Measurements from ENCODE around the gene ZBTB17. TPM values are rescaled to one million over a fixed set of nuclear protein-coding genes. Genes with fewer than 3 reads are reported as not detected.
A peak's percentile ranks its signal among the peaks of the same experiment; 100 is the strongest.

The ZBTB17 gene
- total RNA-seq, 1 donor from 2014 or later: 155 TPM

- Histone ChIP-seq H3K27me3 (no peaks in the 10 kb centered on the region), H3K36me3 (peaks cover 61 to 73% of the 10 kb centered on the region in 2 donors), H3K27ac (peak overlapping the region in 1 of 2 donors; percentile 96), H3K4me3 (no peak overlapping the region), H3K9me3 (no peaks in the 10 kb centered on the region), H3K4me1 (peaks cover 26 to 36% of the 10 kb centered on the region in 2 donors)
- intact Hi-C loops (cut with DNase I): loop anchor here (5.0 kb wide), 1 partner anchor 159 kb away; no protein-coding TSS in a partner anchor
- TF ChIP-seq CTCF (IDR thresholded peaks at IDR 0.05): no peak
- peak in 1 of 2 donors; percentile 58 for DNase-seq (ENCODE audit: low spot score in 2 of 2)
These were observed 30.0 kb downstream of the ZBTB17 start for GRCh38 chr1:15945832-15946448.

- no peak overlapping the region for H3K4me3 ChIP-seq
- no peaks in the 10 kb centered on the region for H3K9me3 ChIP-seq
- no peak overlapping the region for H3K27ac ChIP-seq
- no peaks in the 10 kb centered on the region for H3K27me3 ChIP-seq
- TF ChIP-seq CTCF (IDR thresholded peaks at IDR 0.05): no peak
- peak in 1 of 2 donors; percentile 61 for DNase-seq (ENCODE audit: low spot score in 2 of 2)
- H3K36me3 ChIP-seq: peaks cover 65 to 80% of the 10 kb centered on the region in 2 donors
- intact Hi-C loops (cut with DNase I): loop anchor here (5.0 kb wide), 1 partner anchor 158 kb away; no protein-coding TSS in a partner anchor
- H3K4me1 ChIP-seq: peaks cover 18 to 29% of the 10 kb centered on the region in 2 donors
These were observed 30.7 kb downstream of the ZBTB17 start for GRCh38 chr1:15945011-15945831.

- H3K4me3 ChIP-seq: no peak overlapping the region
- intact Hi-C loops (cut with DNase I): loop anchor here (5.0 kb wide), 1 partner anchor 157 kb away; no protein-coding TSS in a partner anchor
These were observed 31.4 kb downstream of the ZBTB17 start for GRCh38 chr1:15944308-15945010.

GRCh38 chr1:15943992-15944307 is 32.0 kb downstream of the ZBTB17 start:
- H3K36me3 ChIP-seq: peaks cover 67 to 93% of the 10 kb centered on the region in 2 donors

More at GRCh38 chr1:15944308-15945010, 31.4 kb downstream of the ZBTB17 start:
- H3K27me3 ChIP-seq: no peaks in the 10 kb centered on the region
- no peaks in the 10 kb centered on the region for H3K9me3 ChIP-seq
- peak in 1 of 2 donors; percentile 60 for DNase-seq (ENCODE audit: low spot score in 2 of 2)
- peaks cover 16 to 28% of the 10 kb centered on the region in 2 donors for H3K4me1 ChIP-seq
- H3K27ac ChIP-seq: peak overlapping the region in 1 of 2 donors; percentile 21
- TF ChIP-seq CTCF (IDR thresholded peaks at IDR 0.05): no peak
- H3K36me3 ChIP-seq: peaks cover 65 to 88% of the 10 kb centered on the region in 2 donors

More at GRCh38 chr1:15943992-15944307, 32.0 kb downstream of the ZBTB17 start:
- intact Hi-C loops (cut with DNase I): no loop called here
- Histone ChIP-seq H3K4me3 (no peak overlapping the region), H3K4me1 (peaks cover 15 to 28% of the 10 kb centered on the region in 2 donors), H3K27me3 (no peaks in the 10 kb centered on the region), H3K27ac (peak overlapping the region; percentile 11 to 21), H3K9me3 (no peaks in the 10 kb centered on the region)
- no peak for DNase-seq (ENCODE audit: low spot score in 2 of 2)
- TF ChIP-seq CTCF (IDR thresholded peaks at IDR 0.05): no peak
